ENCODE data around the gene GRIK5.
"Not testable (repeated sequence)": the region's sequence is repeated elsewhere in the genome, so short reads cannot be mapped to it uniquely, and the experiment has no call there.

The GRIK5 gene

DNA sequence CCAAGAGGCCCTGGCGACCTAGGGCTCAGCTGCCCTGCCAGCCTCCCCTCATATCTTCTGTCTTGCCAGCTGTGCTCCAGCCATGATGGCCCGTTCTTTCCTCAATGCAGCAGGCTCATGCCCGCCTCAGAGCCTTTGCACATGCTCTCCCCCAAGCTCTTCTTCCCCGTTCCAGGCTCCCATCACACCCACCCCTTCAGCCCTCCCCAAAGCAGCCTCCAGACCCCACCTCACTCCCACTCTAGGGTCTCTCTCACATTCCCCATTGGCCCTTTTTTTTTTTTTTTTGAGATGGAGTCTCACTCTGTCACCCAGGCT, 46.1 kb downstream of the GRIK5 start:
- DNase-seq (ENCODE audit: low read depth, low spot score) = no peak
- H3K27ac ChIP-seq = no peak overlapping the region

DNA sequence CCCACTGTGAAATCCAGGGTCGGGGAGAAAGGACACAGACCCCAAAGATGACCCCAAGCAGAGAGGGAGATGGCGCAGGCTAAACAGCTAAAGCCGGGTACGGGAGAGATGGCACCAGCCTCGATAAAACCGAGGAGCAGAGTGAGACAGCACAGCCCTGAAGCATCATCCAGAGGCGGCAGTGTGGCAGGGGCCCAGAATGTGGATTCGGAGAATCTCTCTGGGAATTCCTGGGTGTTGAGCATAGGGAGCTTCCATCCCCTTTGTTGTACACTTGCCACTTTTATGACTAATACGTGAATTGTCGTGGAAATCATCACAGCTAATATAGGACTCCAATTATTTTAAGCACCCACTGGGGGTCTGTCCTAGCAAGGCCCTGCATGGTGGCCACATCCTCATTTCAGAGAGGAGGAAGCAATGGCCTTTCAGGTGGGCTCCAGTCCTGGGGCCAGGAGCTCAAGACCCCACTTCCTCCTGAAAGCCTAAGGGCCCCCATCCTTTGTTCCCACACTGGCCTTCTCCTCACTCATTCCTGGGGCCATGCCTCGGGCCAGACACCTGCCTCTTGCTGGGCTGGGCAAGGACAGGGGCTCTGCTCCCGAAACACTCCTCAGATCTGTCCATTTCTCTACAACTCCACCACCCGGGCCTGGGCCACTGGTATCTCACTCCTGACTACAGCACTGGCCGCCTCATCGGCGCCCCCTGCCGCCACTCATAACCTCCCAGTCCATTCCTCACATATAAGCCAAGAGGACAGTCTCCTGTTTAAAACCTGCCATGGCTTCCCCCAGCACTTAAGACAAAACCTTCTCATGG, 46.7 kb downstream of the GRIK5 start:
- H3K27ac ChIP-seq = no peak overlapping the region
- no peak for DNase-seq (ENCODE audit: low read depth, low spot score)

DNA sequence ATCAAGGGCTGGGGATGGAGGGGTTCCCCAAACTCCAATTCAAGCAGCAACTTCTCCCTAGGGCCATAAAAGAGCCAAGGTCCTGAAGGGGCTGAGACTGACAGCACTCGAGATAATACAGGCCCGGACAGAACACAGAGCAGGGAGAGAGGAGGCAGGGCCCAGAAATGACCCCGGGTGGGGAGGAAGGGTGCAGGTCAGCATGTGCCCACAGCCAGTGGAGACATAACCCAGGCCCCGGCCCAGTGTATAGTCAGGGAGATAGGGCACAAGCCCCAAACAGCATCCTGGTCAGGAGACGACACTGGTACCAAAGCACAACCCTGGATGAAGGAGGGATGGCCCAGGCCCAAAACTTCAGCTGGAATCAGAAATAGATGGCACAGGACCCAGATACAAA, 47.4 kb downstream of the GRIK5 start:
- no peak overlapping the region for H3K27ac ChIP-seq
- DNase-seq (ENCODE audit: low read depth, low spot score) = no peak

DNA sequence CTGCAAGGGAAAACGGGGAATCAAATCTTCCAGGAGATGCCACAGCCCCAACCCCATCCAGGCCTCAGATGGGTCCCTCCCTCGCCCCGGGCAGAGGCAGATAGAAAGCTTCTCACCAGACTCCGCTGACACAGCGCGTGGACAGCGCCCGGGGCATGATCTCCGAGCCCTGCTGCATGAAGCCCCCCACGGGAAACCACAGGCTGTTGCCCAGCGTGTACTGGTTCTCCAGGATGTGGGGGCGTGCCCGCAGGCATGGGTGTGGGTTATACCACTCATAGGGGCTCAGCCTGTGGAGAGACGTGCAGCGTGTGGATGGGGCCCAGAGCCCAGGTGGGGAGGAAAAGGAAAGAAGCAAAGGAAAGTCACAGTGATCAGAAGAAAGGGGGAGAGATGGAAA, 48.8 kb downstream of the GRIK5 start:
- DNase-seq (ENCODE audit: low read depth, low spot score) = no peak
- no peak overlapping the region for H3K27ac ChIP-seq

DNA sequence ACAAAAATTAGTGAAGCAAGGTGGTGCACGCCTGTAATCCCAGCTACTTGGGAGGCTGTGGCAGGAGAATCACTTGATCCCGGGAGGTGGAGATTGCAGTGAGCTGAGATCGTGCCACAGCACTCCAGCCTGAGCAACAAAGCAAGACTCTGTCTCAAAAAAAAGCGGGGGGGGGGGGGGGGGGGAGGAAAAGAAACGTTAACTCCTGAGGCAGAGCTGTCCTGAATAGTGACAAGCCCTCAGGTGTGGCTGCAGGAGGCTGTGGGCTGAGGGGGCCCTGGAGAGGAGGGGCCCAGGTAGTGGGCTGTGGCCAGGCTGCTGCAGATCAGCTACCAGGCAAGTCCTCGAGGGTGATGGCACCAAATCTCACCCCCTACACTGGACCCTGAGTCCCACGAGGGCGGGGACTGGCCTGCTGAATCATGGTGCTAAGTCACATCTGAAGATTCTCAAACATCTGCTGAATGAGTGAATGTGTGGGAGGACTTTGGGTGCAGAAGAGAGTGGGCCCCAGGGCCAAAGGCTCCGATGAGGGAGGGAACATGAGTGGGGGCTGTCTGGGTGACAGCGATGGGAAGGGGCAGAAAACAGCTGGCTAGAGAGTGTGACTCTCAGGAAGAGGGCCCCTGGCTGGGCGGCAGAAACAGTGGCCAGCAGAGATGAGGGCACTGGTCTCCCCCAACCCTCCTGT, 51.4 kb downstream of the GRIK5 start:
- H3K27ac ChIP-seq = no peak overlapping the region
- no peak for DNase-seq (ENCODE audit: low read depth, low spot score)

DNA sequence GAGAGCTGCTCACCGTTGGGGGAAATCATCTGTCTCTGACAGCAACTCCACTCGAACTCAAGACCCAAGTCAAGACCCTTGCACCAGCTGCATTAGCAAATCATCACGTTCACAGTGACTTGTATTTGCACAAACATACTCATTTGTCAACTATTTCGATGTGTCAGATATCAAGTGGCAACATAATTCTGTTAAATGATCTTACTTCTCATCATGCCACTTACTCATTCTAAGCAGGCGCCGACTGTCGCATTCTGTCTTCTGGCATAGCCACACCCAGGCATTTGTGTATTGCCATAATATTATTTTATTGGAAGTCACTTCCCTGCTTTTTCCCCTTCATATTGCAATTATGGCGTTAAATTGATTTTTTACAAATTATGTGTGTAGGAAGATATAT, 53.0 kb downstream of the GRIK5 start:
- no peak overlapping the region for H3K27ac ChIP-seq
- no peak for DNase-seq (ENCODE audit: low read depth, low spot score)

DNA sequence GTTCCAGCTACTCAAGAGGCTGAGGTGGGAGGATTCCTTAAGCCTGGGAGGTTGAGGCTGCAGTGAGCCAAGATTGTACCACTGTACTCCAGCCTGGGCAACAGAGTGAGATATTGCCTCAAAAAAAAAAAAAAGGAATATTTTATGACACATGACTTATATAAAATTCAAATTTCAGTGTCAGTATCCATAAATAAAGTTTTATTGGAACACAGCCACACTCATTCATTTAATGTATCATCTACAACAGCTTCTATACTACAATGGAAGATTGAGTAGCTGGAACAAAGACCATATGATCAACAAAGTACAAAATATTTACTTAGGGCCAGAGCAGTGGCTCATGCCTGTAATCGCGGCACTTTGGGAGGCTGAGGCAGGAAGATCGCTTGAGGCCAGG, 57.3 kb downstream of the GRIK5 start:
- H3K27ac ChIP-seq; DNase-seq (ENCODE audit: low read depth, low spot score): not testable (repeated sequence)

DNA sequence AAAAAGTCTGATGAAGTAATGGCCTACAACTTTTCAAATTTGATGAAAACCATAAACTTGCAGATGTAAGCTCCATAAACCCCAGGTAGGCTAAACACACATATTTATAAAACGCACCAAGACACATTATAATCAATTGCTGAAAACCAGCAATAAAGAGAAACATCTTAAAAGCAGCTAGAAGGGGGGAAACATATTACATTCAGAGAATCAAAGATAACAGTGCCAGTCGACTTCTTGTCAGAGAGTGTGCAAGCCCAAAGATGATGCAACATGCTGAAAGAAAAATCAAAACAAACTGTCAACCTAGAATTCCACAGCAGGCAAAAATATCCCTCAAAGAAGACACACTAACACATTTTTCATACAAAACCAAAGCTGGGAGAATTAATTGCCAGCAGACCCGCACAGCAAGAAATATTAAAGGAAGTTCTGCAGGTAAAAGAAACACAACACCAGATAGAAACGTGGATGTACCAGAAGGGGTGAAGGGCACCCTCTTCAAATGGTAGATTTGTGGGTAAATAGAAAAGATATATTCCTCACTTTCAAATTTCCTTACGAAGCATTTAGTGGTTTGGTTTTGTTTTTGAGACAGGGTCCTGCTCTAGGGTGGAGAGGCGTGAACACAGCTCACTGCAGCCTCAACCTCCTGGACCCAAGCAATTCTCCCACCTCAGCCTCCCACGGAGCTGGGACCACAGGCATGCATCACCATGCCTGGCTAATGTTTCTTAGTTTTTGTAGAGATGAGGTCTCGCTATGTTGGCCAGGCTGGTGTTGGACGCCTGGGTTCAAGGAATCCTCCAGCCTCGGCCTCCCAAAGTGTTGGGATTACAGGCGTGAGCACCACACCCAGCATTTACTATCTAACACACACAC, 59.5 kb downstream of the GRIK5 start:
- no peak overlapping the region for H3K27ac ChIP-seq
- DNase-seq (ENCODE audit: low read depth, low spot score) = no peak

DNA sequence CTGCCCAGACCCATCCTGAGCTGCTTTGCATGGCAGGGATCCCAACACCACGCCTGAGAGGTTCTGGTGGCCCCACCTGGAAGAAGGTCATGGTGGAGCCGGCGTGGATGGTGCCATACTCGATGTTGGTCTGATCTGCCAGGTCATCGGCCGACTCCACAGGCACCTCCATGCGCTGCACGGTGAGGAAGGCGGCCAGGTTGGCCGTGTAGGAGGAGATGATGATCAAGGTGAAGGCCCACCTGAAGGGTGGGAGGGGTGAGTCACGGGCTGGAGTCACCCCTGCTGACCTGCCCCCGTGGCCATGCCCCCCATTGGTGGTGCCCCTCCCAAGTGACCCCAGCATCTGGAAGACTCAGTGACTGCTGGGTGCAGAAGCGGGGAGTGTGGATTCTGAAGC, 63.4 kb downstream of the GRIK5 start:
- no peak for DNase-seq (ENCODE audit: low read depth, low spot score)
- no peak overlapping the region for H3K27ac ChIP-seq

DNA sequence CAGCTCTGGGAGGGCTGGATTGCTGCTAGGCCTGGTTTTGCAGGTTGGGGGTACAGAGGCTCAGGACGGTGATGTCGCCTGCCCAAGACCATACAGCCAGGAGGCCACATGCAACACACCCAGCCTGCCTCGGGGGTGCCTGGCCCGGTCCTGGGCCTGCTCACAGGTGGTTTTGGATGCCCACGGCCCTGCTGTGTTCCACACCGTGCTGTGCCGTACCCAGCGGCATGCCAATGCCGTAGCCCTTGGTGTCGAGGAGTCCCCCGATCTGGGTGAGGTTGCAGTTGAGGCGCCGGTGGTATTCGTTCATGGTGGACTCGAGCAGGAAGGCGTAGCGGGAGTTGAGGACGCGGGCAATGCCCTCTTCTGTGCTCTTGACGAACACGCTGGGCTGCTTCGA, 64.5 kb downstream of the GRIK5 start:
- DNase-seq (ENCODE audit: low read depth, low spot score) = no peak
- no peak overlapping the region for H3K27ac ChIP-seq

DNA sequence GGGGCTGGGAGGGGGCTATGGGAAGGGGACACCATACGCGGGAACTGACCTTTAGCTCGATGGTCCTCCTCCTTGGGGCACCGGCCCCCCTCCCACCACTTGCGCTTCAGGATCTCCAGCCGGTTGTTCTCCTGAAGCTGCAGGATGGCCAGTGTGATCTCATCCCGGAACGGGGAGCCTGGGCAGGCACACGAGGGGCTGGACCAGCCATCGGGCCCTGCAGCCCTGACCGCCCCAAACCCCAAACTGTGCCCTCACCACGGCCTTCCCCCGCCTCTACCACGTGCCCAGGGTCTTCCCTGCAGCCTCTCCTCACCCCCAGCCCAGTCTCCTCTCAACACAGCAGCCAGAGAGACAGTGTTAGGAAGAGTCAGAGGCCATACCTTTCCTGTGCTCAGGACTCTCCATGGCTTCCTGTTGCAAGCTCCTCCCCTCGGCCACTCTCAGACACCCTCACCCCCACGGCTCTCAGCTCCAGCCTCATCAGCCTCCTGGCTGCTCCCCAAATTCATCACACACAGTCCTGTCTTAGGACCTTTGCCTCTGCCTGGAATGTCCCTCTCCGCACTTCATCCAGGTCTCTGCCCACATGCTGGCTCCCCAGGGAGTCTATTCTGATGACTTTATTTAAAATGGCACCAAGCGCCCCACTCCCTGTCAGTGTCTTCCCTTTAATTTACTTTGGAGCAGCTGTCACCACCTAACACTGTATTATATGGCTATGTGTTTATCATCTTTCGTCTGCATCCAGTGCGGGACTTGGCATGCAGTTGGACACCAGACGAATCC, 66.3 kb downstream of the GRIK5 start:
- DNase-seq (ENCODE audit: low read depth, low spot score) = no peak
- H3K27ac ChIP-seq = no peak overlapping the region

DNA sequence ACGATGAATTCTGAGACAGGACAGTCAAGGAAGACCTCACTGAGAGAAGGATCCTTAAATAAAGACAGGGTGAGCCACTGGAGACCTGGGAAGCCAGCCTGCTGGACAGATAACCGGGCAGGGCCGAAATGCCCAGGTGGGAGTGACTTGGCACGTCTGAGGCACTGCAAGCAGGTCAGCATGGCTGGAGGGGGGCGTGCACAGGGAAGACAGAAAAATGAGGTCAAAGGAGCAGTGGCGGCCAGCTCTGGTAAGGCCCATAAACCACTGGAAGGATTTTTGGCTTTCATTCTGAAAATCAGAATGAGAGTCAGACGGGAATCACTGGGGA, 70.2 kb downstream of the GRIK5 start:
- DNase-seq (ENCODE audit: low read depth, low spot score) = no peak
- H3K27ac ChIP-seq = no peak overlapping the region

DNA sequence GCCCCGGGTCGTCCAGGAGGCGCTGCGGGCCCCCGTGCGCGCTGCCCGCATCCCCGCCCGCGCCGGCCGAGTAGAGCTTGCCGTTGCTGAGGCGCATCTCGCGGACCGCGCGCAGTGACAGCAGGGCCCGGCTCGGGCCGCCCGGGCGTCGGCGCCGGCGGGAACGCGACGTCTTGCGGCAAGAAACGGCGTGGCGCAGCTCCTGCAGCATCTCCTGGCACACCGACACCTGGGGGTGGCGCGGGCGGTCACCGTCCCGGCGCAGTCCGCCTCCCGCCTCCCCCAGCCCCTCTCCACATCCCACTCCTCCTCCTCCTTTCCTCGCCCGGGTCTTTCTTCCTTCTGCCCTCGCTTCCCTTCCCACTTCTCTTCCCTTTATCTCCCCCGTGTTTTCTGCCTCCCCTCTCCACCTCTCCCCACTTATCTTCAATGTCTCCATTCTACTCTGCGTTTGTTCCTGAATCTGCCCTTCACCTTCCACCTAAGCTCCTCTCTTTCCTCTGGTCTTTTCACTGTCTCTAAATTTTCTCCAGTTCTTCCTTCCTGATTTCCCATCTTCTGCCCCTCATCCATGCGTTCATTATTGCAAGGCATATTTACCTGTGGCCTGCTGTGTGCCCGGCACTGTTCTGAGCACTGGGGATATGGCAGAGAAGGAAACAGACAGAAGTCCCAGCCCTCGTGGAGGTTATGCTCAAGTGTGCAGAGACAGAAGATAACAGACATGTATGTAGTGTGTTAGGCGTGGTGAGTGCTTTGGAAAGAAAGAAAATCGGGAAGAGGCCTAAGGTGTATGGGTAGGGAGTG, 70.7 kb downstream of the GRIK5 start:
- no peak overlapping the region for H3K27ac ChIP-seq
- DNase-seq (ENCODE audit: low read depth, low spot score) = no peak

DNA sequence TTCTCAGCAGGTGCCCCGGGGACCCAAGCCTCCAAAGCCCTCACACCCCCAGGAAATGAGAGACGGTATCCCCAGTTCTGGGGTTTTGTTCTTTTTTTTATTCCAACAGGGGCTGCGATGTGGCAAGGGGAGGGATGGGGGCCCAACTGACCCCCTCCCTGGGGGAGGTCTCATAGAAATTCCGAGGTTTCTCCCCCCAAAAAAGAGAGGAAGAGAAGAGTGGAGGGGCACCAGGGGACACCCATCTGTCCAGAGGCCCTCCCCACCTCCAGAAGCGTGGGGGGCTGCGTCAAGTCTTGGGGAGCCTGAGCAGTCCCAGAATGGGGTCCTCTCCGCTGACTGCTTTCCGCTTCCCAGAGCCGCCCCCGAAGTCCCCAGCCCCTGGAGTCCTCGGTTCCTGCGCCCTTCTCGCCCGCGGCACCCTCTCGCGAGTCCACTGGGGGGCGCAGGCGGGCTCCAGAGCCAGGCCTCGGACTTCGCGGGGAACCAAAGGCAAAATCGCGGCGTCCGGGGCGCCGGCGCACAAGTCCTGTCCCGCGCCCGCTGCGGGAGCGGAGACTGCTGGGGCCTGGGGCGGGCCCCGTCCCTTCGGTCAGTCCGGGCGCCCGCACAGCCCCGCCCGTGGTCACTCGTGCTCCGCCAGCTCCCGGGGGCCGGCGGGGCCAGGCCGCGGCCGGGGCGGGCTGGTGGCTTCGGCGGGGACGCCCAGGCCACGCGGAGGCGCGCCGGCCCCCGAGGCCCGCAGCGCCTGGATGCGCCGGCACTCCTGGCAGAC, 71.6 kb downstream of the GRIK5 start:
- no peak for DNase-seq (ENCODE audit: low read depth, low spot score)
- no peak overlapping the region for H3K27ac ChIP-seq

DNA sequence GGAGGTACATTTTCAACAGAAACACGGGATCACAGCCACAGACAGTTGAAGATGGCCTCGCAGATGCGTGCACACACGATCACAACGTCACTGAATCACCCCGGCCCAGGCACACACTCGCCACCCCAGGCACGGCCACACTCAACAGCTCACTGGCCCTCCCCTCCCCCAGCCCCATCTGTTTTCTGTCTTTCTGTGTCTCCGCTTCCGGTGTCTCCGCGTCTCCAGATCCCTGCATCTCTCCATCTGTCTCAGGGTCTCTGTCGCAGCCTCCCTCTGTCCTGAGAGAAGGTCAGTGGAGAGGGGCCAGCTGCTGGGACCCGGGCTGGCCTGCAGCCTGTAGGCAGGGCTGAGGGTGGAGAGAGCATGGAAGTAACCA, 72.2 kb downstream of the GRIK5 start:
- H3K27ac ChIP-seq = no peak overlapping the region
- DNase-seq (ENCODE audit: low read depth, low spot score) = no peak

DNA sequence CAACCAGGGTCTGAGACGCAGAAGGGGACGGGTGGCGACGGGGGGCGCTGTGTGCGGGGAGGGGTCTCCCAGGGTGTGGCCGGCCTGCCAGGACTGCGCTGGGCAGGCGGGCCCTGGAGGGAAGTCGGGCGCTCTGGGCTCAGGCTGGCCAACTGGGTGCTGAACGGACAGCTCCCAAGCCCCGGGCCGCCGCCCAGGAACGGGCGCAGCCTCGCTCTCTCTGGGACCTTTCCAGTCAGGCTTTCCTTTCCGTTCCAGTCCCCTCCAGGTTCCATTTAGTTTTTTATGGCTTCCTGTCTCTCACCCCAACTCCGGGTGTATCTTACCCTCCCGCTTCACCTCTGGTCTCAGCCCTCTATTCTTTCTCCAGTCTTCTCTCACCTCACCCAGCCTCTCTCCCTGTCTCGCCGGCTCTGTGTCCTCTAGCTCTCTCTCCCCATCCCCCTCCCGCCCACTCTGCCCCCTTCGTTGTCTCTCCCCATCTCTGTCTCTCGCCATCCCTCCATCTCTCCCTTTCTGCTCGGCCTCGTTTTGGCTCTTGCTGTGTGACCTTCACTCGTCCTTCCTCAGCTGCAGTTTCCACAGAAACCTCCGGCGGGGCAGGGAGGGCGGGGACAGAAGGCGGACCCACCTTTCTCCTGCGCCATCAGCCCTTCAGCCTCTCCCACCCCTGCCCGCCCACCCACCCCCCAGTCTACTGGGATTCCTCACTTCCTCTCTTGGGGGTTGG, 72.7 kb downstream of the GRIK5 start:
- DNase-seq (ENCODE audit: low read depth, low spot score) = no peak
- no peak overlapping the region for H3K27ac ChIP-seq

DNA sequence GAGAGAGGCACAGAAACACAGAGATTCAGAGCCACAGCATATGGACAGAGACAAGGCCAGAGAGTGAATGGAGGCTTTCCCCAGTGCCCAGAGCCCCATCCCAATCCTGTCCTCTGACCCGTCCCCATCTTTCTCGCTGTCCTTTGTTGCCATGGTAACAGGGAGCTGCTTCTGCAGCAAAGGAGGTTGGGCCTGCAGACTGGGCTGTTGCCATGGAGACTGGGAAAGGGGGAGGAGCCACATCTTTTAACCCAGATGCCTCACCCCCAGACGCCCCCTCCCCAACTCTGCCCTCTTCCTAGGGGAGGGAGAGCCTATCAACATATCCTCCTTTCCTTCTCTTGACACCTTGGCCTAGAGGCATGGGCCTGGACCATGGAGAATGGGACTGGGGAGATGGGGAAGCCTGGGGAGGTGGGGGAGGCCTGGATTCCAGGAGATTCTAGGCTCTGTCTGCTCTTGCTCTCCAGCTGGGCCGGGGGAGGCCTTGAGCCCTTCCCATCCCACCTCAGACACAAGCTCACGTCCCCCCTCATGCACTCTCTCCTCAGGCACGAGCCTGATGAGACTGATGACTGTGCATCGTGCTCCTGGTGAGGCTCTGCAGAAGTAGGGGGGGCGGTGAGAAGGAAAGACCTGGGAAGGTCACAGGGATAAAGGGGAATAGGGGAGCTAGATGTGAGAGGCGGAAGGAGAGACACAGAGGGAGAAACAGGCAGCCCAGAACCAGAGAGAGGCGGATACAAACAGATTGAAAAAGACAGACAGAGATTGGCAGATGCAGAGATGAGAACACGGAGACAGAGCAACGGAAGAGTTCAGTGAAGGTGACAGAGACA, 73.8 kb downstream of the GRIK5 start:
- DNase-seq (ENCODE audit: low read depth, low spot score) = no peak
- H3K27ac ChIP-seq = no peak overlapping the region
